Retinal pigment epithelial cell (primary cell): Measurements from ENCODE around the gene ZDHHC19.
"Not testable (repeated sequence)": the region's sequence is repeated elsewhere in the genome, so short reads cannot be mapped to it uniquely, and the experiment has no call there.

Experiments used
- DNase-seq: peaks from one replicate; pipeline ENCODE4 v3.0.0-alpha.2; 2010; ENCODE audit warnings: low read depth
- H3K4me3 ChIP-seq: 2 replicates; pipeline ENCODE4 v1.5.1; 2011; ENCODE audit warnings: mild to moderate bottlenecking, low read length, control low read depth, moderate library complexity
- CTCF ChIP-seq: conservative IDR thresholded peaks from 2 replicates; pipeline ENCODE4 v1.5.1; 2011; ENCODE audit warnings: low read depth, low read length, control low read depth, inconsistent platforms

ZDHHC19 gene

GRCh38 chr3:196175116-196175625 is 36.0 kb downstream of the ZDHHC19 start:
- TF ChIP-seq CTCF, result no peak
- no peak overlapping the region for H3K4me3 ChIP-seq
- no peak for DNase-seq

- no peak overlapping the region for H3K4me3 ChIP-seq
- DNase-seq, result no peak
- TF ChIP-seq CTCF, result no peak
Measured at GRCh38 chr3:196174652-196175051, 36.5 kb downstream of the ZDHHC19 start.

GRCh38 chr3:196170296-196170695 is 40.9 kb downstream of the ZDHHC19 start:
- not testable (repeated sequence) for DNase-seq, H3K4me3 ChIP-seq

- DNase-seq, result no peak
- TF ChIP-seq CTCF, result no peak
- H3K4me3 ChIP-seq, result no peak overlapping the region
Measured at GRCh38 chr3:196169836-196170240, 41.4 kb downstream of the ZDHHC19 start.

- no peak for TF ChIP-seq CTCF
Measured at GRCh38 chr3:196168808-196169391, 42.3 kb downstream of the ZDHHC19 start.

GRCh38 chr3:196166741-196167140 is 44.5 kb downstream of the ZDHHC19 start:
- DNase-seq, result no peak
- H3K4me3 ChIP-seq, result no peak overlapping the region
- TF ChIP-seq CTCF, result no peak

More at GRCh38 chr3:196168808-196169391, 42.3 kb downstream of the ZDHHC19 start:
- no peak overlapping the region for H3K4me3 ChIP-seq
- no peak for DNase-seq

GRCh38 chr3:196165850-196166249 is 45.4 kb downstream of the ZDHHC19 start:
- TF ChIP-seq CTCF, result no peak
- DNase-seq, result no peak
- no peak overlapping the region for H3K4me3 ChIP-seq

- not testable (repeated sequence) for DNase-seq, H3K4me3 ChIP-seq
Measured at GRCh38 chr3:196165006-196165575, 46.1 kb downstream of the ZDHHC19 start.
